Measurements from ENCODE around the gene PLAGL1.
A peak's percentile ranks its signal among the peaks of the same experiment; 100 is the strongest.

GRCh38 chr6:144013486-144013909 is 5.4 kb upstream of the PLAGL1 start:
- TF ChIP-seq, protein P1, sequence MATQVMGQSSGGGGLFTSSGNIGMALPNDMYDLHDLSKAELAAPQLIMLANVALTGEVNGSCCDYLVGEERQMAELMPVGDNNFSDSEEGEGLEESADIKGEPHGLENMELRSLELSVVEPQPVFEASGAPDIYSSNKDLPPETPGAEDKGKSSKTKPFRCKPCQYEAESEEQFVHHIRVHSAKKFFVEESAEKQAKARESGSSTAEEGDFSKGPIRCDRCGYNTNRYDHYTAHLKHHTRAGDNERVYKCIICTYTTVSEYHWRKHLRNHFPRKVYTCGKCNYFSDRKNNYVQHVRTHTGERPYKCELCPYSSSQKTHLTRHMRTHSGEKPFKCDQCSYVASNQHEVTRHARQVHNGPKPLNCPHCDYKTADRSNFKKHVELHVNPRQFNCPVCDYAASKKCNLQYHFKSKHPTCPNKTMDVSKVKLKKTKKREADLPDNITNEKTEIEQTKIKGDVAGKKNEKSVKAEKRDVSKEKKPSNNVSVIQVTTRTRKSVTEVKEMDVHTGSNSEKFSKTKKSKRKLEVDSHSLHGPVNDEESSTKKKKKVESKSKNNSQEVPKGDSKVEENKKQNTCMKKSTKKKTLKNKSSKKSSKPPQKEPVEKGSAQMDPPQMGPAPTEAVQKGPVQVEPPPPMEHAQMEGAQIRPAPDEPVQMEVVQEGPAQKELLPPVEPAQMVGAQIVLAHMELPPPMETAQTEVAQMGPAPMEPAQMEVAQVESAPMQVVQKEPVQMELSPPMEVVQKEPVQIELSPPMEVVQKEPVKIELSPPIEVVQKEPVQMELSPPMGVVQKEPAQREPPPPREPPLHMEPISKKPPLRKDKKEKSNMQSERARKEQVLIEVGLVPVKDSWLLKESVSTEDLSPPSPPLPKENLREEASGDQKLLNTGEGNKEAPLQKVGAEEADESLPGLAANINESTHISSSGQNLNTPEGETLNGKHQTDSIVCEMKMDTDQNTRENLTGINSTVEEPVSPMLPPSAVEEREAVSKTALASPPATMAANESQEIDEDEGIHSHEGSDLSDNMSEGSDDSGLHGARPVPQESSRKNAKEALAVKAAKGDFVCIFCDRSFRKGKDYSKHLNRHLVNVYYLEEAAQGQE (IDR thresholded peaks at IDR 0.05; ENCODE audit: insufficient read depth in 1 of 2, low read depth in 2 of 2, low read length in 1 of 2) = no peak
- TF ChIP-seq TCF7L2 (IDR thresholded peaks at IDR 0.05; ENCODE audit: low read depth, low read length) = no peak
- TF ChIP-seq CTCF (IDR thresholded peaks at IDR 0.05) = peak; percentile 95
- TF ChIP-seq POLR2AphosphoS5 (IDR thresholded peaks at IDR 0.05; ENCODE audit: low read depth, low read length) = no peak
